Ovary (tissue), 3 donors: ENCODE data around the gene NUP54.

Experiments used
- POLR2A ChIP-seq: fragments of 450-650 bp; IDR thresholded peaks from one replicate; pipeline ENCODE4 v1.6.1; 2017; ENCODE audit warnings: antibody characterized with exemption, mild to moderate bottlenecking, moderate library complexity
- TF ChIP-seq, protein P1 (sequence below), 3 donors: fragments of 450-650 bp in 2 of 3; fragments of 200-600 bp in 1 of 3; IDR thresholded peaks; one replicate each; pipeline versions ENCODE4 v1.5.1 to v1.8.0; 2016 to 2022; ENCODE audit warnings: antibody characterized with exemption in 3 of 3, mild to moderate bottlenecking in 1 of 3
- donor health status: DM: no; HTN: no; CAD: no.

DNA sequence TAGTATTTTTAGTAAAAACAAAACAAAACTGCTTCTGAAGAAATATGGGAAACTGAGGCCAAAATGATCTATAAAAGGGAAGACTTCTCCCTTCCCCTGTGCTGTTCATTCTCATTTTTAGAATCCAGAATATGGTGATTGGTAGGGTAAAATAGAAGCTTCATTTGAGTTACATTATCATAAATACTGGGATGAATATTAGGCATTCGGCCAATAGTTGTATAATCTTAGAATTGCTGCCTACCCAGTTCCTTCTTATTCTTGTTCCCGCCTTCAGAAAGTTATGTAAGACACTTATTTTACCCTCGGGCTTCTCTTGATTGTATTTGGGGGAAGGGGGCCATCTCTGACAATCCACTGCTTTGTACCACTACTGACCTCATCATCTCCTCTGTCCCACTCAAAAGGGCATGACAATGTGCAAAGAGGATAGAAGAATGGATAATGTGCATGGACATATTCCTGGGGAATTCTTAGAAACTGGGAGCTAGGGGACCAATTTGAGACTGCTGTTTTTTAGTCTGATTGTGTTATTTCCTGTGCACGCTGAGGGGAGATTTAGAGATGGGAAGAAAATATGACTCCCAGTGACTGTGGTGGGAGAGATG is 73.1 kb downstream of the NUP54 start:
- TF ChIP-seq POLR2A, result no peak
- TF ChIP-seq, protein P1, sequence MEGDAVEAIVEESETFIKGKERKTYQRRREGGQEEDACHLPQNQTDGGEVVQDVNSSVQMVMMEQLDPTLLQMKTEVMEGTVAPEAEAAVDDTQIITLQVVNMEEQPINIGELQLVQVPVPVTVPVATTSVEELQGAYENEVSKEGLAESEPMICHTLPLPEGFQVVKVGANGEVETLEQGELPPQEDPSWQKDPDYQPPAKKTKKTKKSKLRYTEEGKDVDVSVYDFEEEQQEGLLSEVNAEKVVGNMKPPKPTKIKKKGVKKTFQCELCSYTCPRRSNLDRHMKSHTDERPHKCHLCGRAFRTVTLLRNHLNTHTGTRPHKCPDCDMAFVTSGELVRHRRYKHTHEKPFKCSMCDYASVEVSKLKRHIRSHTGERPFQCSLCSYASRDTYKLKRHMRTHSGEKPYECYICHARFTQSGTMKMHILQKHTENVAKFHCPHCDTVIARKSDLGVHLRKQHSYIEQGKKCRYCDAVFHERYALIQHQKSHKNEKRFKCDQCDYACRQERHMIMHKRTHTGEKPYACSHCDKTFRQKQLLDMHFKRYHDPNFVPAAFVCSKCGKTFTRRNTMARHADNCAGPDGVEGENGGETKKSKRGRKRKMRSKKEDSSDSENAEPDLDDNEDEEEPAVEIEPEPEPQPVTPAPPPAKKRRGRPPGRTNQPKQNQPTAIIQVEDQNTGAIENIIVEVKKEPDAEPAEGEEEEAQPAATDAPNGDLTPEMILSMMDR (IDR thresholded peaks at IDR 0.05), result no peak
